ENCODE measurements around the gene GAR1. TPM values are rescaled to one million over a fixed set of nuclear protein-coding genes. Genes with fewer than 3 reads are reported as not detected.

Gene GAR1
- total RNA-seq, 2 experiments from 2014 or later: 26.1 to 27.5 TPM

DNA sequence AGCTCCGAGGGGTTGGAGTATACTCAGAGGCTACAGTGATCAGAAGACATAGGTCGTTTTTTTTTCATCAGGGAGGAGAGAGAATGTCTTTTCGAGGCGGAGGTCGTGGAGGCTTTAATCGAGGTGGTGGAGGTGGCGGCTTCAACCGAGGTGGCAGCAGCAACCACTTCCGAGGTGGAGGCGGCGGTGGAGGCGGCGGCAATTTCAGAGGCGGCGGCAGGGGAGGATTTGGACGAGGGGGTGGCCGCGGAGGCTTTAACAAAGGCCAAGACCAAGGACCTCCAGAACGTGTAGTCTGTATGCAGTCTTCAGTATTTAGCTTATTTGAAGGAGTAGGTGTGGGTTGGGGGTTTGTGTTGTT lies 500 bp downstream of the GAR1 start:
- Mint-ChIP-seq H3K27me3 (no peaks in the 10 kb centered on the region), H3K27ac (peak overlapping the region; percentile 97), H3K4me1 (peaks cover 73% of the 10 kb centered on the region), H3K36me3 (ENCODE audit: low read depth) (peaks cover 50% of the 10 kb centered on the region), H3K9me3 (no peaks in the 10 kb centered on the region), H3K4me3 (peak overlapping the region; percentile 98)
- ChIA-PET CTCF (interaction anchor here (1.4 to 2.9 kb wide), 4 partner anchors 10 to 383 kb away, joined by 3 to 15 read pairs (median 8); partner anchors contain the start of gene SEC24B), POLR2A (interaction anchor here (0.9 to 4.5 kb wide), 4 partner anchors 86 to 383 kb away, joined by 3 to 29 read pairs (median 12); partner anchors contain the start of genes CASP6, MCUB, PLA2G12A and SEC24B)
- DNase-seq: peak; percentile 71

DNA sequence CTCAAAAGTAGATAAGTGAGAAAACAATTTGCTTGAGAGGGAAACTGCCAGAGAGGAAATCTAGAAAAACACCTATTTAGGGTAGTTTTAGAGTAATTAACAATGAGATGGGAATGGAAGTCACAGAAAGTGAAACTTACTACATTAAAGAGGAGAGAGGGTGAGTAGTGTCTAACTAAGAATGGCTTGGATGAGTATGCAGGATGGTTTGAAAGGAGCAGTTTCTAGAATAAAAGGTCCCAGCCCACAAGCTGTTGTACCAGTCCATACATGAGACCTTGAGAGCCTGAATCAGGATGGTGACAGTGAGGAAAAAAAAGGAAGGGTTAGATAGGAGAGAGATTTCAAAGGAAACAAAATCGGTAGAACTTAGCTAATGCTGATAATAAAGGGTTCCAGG lies 1.3 kb downstream of the GAR1 start:
- Mint-ChIP-seq H3K27ac (peak overlapping the region; percentile 97), H3K4me1 (peaks cover 69% of the 10 kb centered on the region), H3K27me3 (no peaks in the 10 kb centered on the region), H3K36me3 (ENCODE audit: low read depth) (peaks cover 56% of the 10 kb centered on the region), H3K4me3 (peak overlapping the region; percentile 98), H3K9me3 (no peaks in the 10 kb centered on the region)
- CTCF ChIA-PET: interaction anchor here (0.9 to 2.9 kb wide), 5 partner anchors 9 to 384 kb away, joined by 3 to 15 read pairs (median 6); partner anchors contain the start of gene SEC24B
- no peak for DNase-seq
- POLR2A ChIA-PET: interaction anchor here (0.6 to 4.5 kb wide), 6 partner anchors 86 to 384 kb away, joined by 3 to 29 read pairs (median 8); partner anchors contain the start of genes CASP6, MCUB, PLA2G12A and SEC24B

- peaks cover 63% of the 10 kb centered on the region for H3K36me3 Mint-ChIP-seq (ENCODE audit: low read depth)
- POLR2A ChIA-PET: interaction anchor here (4.5 kb wide), 1 partner anchor 259 kb away, joined by 29 read pairs; the partner anchor contains the start of gene MCUB
These were observed 2.7 kb downstream of the GAR1 start for GRCh38 chr4:109818268-109818667.

DNA sequence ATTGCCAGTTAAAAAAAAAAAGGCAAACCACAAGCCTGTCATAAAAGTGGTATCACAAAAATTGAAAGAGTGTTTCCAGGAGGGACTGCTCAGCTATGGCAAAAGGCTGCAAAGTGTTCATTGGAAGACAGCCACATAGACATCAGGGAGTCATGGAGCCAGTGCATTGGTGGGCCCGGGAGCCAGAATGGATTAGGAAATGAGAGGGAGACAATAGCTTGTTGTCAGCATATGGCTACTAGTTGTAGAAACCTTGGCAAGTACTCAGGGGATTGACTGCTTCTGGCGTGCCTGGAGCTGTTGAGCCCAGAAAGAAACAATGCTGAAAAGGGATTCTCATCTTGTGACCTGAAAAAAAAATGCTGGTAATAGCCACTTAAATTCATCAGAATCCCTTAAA lies 5.0 kb downstream of the GAR1 start:
- H3K9me3 Mint-ChIP-seq: no peaks in the 10 kb centered on the region
- POLR2A ChIA-PET: interaction anchor here (1.0 kb wide), 1 partner anchor 387 kb away, joined by 3 read pairs; the partner anchor contains the start of gene SEC24B
- DNase-seq: no peak
- H3K4me3 Mint-ChIP-seq: no peak overlapping the region
- CTCF ChIA-PET: no interaction called here
- no peaks in the 10 kb centered on the region for H3K27me3 Mint-ChIP-seq
- peaks cover 71% of the 10 kb centered on the region for H3K36me3 Mint-ChIP-seq (ENCODE audit: low read depth)
- H3K27ac Mint-ChIP-seq: no peak overlapping the region
- H3K4me1 Mint-ChIP-seq: peaks cover 61% of the 10 kb centered on the region

More at GRCh38 chr4:109818268-109818667, 2.7 kb downstream of the GAR1 start:
- H3K4me1 Mint-ChIP-seq: peaks cover 67% of the 10 kb centered on the region
- CTCF ChIA-PET: no interaction called here
- DNase-seq: no peak
- H3K9me3 Mint-ChIP-seq: no peaks in the 10 kb centered on the region
- no peak overlapping the region for H3K27ac Mint-ChIP-seq
- H3K4me3 Mint-ChIP-seq: no peak overlapping the region
- H3K27me3 Mint-ChIP-seq: no peaks in the 10 kb centered on the region

DNA sequence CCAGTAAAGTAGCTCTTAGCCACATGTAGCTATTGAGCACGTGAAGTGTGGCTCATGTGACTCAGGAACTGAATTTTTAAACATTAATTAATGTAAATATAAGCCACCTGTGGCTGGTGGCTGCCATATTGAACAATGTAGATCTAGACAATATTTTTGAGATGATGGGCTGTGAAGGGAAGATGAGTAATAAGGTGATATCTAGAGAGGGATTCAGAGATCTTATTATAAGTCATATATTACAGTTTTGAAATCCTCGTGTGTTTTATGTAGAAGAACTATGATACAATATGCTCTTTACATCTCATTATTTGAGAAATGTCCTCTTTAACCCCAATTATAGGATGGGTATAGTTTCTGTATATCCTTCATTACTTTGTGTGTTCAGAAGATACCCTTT lies 5.6 kb downstream of the GAR1 start:
- Mint-ChIP-seq H3K27ac (no peak overlapping the region), H3K9me3 (no peaks in the 10 kb centered on the region), H3K4me3 (no peak overlapping the region), H3K4me1 (peaks cover 54% of the 10 kb centered on the region), H3K36me3 (ENCODE audit: low read depth) (peaks cover 67% of the 10 kb centered on the region), H3K27me3 (no peaks in the 10 kb centered on the region)
- ChIA-PET POLR2A (interaction anchor here (1.0 kb wide), 1 partner anchor 388 kb away, joined by 3 read pairs; the partner anchor contains the start of gene SEC24B), CTCF (no interaction called here)
- no peak for DNase-seq

GRCh38 chr4:109826719-109827118 lies 11.2 kb downstream of the GAR1 start:
- Mint-ChIP-seq H3K4me3 (no peak overlapping the region), H3K4me1 (peaks cover 5% of the 10 kb centered on the region), H3K9me3 (no peaks in the 10 kb centered on the region), H3K27ac (no peak overlapping the region), H3K36me3 (ENCODE audit: low read depth) (peaks cover 26% of the 10 kb centered on the region), H3K27me3 (no peaks in the 10 kb centered on the region)
- CTCF ChIA-PET: interaction anchor here (0.6 to 2.9 kb wide), 10 partner anchors 11 to 412 kb away, joined by 3 to 15 read pairs (median 3); partner anchors contain the start of genes CASP6, GAR1 and SEC24B
- DNase-seq: no peak
- POLR2A ChIA-PET: interaction anchor here (2.6 kb wide), 1 partner anchor 125 kb away, joined by 6 read pairs; no protein-coding TSS in a partner anchor

DNA sequence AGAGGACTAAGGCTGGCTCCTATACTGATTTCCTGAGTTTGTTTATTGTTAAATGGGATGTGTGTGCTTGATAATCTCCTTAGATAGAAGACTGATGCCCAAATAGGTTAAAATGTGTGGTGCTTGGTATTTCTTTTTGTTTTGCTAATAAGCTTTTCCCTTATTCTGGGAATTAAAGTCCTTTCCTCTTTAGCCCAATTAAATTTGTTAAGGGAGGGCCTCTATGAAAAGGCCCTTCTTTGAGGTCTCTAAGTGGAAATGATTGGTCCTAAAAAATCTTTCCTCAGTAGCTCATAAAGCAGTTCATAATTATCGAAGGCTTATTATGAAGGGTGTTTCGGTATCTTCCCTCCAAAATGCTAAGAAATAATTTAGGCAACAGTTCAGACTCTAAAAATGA lies 12.1 kb downstream of the GAR1 start, which contains the start of gene RRH:
RRH (plus strand) TSS at position 301 of the 400 bp plus-strand sequence; CDS start at position 357, 56 bp downstream.
- ChIA-PET CTCF (interaction anchor here (1.4 to 2.9 kb wide), 4 partner anchors 35 to 402 kb away, joined by 3 to 14 read pairs (median 8); partner anchors contain the start of gene SEC24B), POLR2A (interaction anchor here (2.6 kb wide), 1 partner anchor 126 kb away, joined by 6 read pairs; no protein-coding TSS in a partner anchor)
- H3K27me3 Mint-ChIP-seq: no peaks in the 10 kb centered on the region
- no peak for DNase-seq
- no peak within 1 kb of the TSS for H3K4me3 Mint-ChIP-seq
- no peaks in the 10 kb centered on the region for H3K9me3 Mint-ChIP-seq
- peaks cover 22% of the 10 kb centered on the region for H3K36me3 Mint-ChIP-seq (ENCODE audit: low read depth)
- H3K4me1 Mint-ChIP-seq: peaks cover 4% of the 10 kb centered on the region
- no peak within 1 kb of the TSS for H3K27ac Mint-ChIP-seq

DNA sequence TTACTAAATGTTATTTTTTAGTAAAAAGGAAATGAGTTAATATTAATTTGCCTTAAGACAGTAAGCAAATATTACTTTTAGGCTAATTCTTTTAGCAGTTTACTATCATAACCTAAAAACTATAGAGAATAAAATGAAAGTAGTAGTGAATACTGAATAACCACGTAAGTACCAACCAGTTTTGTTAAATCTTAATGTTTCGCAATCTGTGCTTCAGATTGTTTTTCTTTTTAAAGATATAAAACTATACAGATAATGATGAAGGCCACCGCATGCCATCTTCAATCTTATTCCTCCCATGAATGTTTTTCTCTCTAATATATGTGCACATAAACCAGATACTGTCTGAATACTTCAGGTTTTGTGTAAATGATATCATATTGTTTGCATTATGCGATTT lies 18.2 kb downstream of the GAR1 start:
- H3K4me1 Mint-ChIP-seq: no peaks in the 10 kb centered on the region
- ChIA-PET CTCF (no interaction called here), POLR2A (no interaction called here)
- DNase-seq: no peak
- no peak overlapping the region for H3K4me3 Mint-ChIP-seq
- H3K9me3 Mint-ChIP-seq: no peaks in the 10 kb centered on the region
- H3K27me3 Mint-ChIP-seq: no peaks in the 10 kb centered on the region
- no peak overlapping the region for H3K27ac Mint-ChIP-seq
- H3K36me3 Mint-ChIP-seq (ENCODE audit: low read depth): no peaks in the 10 kb centered on the region

- Mint-ChIP-seq H3K4me1 (no peaks in the 10 kb centered on the region), H3K36me3 (ENCODE audit: low read depth) (no peaks in the 10 kb centered on the region), H3K9me3 (no peaks in the 10 kb centered on the region), H3K4me3 (no peak overlapping the region), H3K27me3 (no peaks in the 10 kb centered on the region), H3K27ac (no peak overlapping the region)
- CTCF ChIA-PET: no interaction called here
- POLR2A ChIA-PET: no interaction called here
- DNase-seq: no peak
These were observed 21.4 kb downstream of the GAR1 start for GRCh38 chr4:109836985-109837384.

DNA sequence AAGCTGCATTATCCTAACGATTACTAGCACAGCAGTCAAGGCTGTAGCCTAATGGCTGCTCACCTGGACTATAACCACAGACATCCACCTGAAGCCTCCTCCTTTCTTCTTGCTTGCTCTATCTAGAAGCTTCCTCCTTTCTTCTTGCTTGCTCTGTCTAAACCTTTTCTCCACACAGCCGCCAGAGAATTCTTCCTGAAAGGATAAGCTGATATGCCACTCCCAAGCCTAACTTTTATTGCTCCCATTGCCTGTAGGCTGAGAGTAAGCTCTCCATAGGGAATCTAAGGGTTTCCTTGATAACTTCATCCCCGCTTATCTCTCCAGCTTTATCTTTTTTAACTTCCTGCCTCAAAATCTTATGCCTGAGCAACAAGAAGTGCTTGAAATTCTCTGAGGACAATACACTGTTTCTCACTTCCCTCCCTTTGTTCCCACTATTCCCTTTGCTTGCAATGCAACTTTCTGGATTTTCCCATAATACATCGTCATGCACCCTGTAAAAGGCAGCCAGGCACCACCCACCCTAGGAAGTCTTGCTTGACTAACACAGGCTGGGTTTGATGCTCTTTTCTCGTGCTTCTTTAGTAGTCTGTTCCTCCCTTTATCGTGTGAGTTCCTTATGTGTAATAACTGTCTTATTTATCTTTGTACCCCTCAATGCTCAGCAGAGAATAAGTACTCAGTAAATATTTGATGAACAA lies 31.0 kb downstream of the GAR1 start:
- Mint-ChIP-seq H3K27me3 (no peaks in the 10 kb centered on the region), H3K4me3 (no peak overlapping the region), H3K36me3 (ENCODE audit: low read depth) (no peaks in the 10 kb centered on the region), H3K27ac (no peak overlapping the region), H3K9me3 (no peaks in the 10 kb centered on the region), H3K4me1 (no peaks in the 10 kb centered on the region)
- ChIA-PET POLR2A (no interaction called here), CTCF (no interaction called here)
- DNase-seq: no peak

GRCh38 chr4:109847896-109848442 lies 32.4 kb downstream of the GAR1 start, which contains the start of gene LRIT3:
LRIT3 (plus strand) TSS chr4:109848107; CDS start chr4:109848202, 95 bp downstream.
- Mint-ChIP-seq H3K4me3 (no peak within 1 kb of the TSS), H3K36me3 (ENCODE audit: low read depth) (no peaks in the 10 kb centered on the region), H3K27me3 (no peaks in the 10 kb centered on the region), H3K27ac (no peak within 1 kb of the TSS), H3K4me1 (no peaks in the 10 kb centered on the region), H3K9me3 (no peaks in the 10 kb centered on the region)
- ChIA-PET CTCF (no interaction called here), POLR2A (no interaction called here)
- no peak for DNase-seq

DNA sequence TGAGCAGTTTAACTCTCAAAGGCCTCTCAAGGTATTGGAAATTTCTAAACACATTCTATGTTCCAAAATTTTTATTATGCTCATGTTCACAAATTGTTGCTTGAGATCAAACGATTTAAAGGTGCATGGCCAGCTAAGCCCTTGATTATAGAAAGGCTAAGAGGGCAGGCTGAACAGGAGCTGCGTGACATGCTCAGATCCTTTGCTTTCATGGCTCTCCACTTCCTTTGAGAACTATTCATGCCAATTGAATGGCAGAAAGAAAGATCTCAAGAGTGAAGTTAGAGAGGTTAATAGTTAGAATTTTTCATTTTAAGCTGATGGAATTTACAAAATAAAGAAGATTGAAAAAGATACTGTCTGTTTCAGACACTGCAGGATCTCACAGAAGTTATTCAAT lies 32.9 kb downstream of the GAR1 start:
- no peak overlapping the region for H3K4me3 Mint-ChIP-seq
- H3K9me3 Mint-ChIP-seq: no peaks in the 10 kb centered on the region
- H3K27me3 Mint-ChIP-seq: no peaks in the 10 kb centered on the region
- ChIA-PET CTCF (interaction anchor here (0.5 kb wide), 1 partner anchor 13 kb away, joined by 3 read pairs; no protein-coding TSS in a partner anchor), POLR2A (no interaction called here)
- no peaks in the 10 kb centered on the region for H3K4me1 Mint-ChIP-seq
- no peak overlapping the region for H3K27ac Mint-ChIP-seq
- DNase-seq: no peak
- no peaks in the 10 kb centered on the region for H3K36me3 Mint-ChIP-seq (ENCODE audit: low read depth)

DNA sequence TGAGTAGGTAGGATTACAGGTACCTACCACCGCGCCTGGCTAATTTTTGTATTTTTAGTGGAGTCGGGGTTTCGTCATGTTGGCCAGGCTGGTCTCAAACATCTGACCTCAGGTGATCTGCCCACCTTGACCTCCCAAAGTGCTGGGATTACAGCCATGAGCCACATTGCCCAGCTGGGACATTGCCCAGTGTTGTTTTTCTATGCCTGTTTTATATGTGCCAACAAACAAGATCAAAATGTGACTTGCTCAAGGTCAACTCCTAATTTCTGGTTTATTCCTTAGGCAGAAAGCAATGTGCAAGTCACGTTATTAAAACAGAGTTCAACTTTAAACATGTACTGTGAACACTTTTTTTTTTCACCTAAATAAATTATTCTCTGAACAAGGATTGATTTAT lies 35.0 kb downstream of the GAR1 start:
- Mint-ChIP-seq H3K27ac (no peak overlapping the region), H3K36me3 (ENCODE audit: low read depth) (no peaks in the 10 kb centered on the region), H3K27me3 (no peaks in the 10 kb centered on the region), H3K9me3 (no peaks in the 10 kb centered on the region), H3K4me3 (no peak overlapping the region), H3K4me1 (no peaks in the 10 kb centered on the region)
- POLR2A ChIA-PET: no interaction called here
- CTCF ChIA-PET: no interaction called here
- no peak for DNase-seq

All from activated CD4-positive, alpha-beta memory T cell treated with anti-CD3 and anti-CD28 coated beads, Interleukin-2, amount 10 ng/mL, durations not matched to agents 7 days and 5 days (primary cell).